Measurements from ENCODE around the gene SUDS3.

GRCh38 chr12:118447181-118447580 is 70.8 kb downstream of the SUDS3 start:
- TF ChIP-seq, protein P1, sequence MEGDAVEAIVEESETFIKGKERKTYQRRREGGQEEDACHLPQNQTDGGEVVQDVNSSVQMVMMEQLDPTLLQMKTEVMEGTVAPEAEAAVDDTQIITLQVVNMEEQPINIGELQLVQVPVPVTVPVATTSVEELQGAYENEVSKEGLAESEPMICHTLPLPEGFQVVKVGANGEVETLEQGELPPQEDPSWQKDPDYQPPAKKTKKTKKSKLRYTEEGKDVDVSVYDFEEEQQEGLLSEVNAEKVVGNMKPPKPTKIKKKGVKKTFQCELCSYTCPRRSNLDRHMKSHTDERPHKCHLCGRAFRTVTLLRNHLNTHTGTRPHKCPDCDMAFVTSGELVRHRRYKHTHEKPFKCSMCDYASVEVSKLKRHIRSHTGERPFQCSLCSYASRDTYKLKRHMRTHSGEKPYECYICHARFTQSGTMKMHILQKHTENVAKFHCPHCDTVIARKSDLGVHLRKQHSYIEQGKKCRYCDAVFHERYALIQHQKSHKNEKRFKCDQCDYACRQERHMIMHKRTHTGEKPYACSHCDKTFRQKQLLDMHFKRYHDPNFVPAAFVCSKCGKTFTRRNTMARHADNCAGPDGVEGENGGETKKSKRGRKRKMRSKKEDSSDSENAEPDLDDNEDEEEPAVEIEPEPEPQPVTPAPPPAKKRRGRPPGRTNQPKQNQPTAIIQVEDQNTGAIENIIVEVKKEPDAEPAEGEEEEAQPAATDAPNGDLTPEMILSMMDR (conservative IDR thresholded peaks at IDR 0.05): no peak
- no peak for TF ChIP-seq ZFX (IDR thresholded peaks at IDR 0.05)

All from C4-2B (cell line).